ENCODE measurements around the gene YPEL4.

The YPEL4 gene

GRCh38 chr11:57652662-57653061 lies 3.0 kb upstream of the YPEL4 start:
- no peak for TF ChIP-seq EGR1 (IDR thresholded peaks at IDR 0.05)
- no peak for TF ChIP-seq ZBTB7A (IDR thresholded peaks at IDR 0.05; ENCODE audit: low read depth)
- no peak for TF ChIP-seq CREB1 (IDR thresholded peaks at IDR 0.05; ENCODE audit: low read depth)
- no peak for TF ChIP-seq EP300 (IDR thresholded peaks at IDR 0.05; ENCODE audit: borderline replicate concordance)
- no peak for TF ChIP-seq NFIC (IDR thresholded peaks at IDR 0.05)
- TF ChIP-seq USF1 (IDR thresholded peaks at IDR 0.05), result no peak
- TF ChIP-seq TCF12 (IDR thresholded peaks at IDR 0.05; ENCODE audit: low read depth), result no peak
- TF ChIP-seq YY1 (IDR thresholded peaks at IDR 0.05; ENCODE audit: low read depth), result no peak
- TF ChIP-seq TEAD4 (IDR thresholded peaks at IDR 0.05), result no peak
- TF ChIP-seq TAF1 (IDR thresholded peaks at IDR 0.05; ENCODE audit: low read depth), result no peak
- TF ChIP-seq MAX (IDR thresholded peaks at IDR 0.05), result no peak
- no peak for TF ChIP-seq FOXM1 (IDR thresholded peaks at IDR 0.05; ENCODE audit: borderline replicate concordance, low read depth)
- no peak for TF ChIP-seq CEBPB (IDR thresholded peaks at IDR 0.05)

- TF ChIP-seq ZBTB7A (IDR thresholded peaks at IDR 0.05; ENCODE audit: low read depth) (no peak), CREB1 (IDR thresholded peaks at IDR 0.05; ENCODE audit: low read depth) (no peak)
- TF ChIP-seq, protein P1, sequence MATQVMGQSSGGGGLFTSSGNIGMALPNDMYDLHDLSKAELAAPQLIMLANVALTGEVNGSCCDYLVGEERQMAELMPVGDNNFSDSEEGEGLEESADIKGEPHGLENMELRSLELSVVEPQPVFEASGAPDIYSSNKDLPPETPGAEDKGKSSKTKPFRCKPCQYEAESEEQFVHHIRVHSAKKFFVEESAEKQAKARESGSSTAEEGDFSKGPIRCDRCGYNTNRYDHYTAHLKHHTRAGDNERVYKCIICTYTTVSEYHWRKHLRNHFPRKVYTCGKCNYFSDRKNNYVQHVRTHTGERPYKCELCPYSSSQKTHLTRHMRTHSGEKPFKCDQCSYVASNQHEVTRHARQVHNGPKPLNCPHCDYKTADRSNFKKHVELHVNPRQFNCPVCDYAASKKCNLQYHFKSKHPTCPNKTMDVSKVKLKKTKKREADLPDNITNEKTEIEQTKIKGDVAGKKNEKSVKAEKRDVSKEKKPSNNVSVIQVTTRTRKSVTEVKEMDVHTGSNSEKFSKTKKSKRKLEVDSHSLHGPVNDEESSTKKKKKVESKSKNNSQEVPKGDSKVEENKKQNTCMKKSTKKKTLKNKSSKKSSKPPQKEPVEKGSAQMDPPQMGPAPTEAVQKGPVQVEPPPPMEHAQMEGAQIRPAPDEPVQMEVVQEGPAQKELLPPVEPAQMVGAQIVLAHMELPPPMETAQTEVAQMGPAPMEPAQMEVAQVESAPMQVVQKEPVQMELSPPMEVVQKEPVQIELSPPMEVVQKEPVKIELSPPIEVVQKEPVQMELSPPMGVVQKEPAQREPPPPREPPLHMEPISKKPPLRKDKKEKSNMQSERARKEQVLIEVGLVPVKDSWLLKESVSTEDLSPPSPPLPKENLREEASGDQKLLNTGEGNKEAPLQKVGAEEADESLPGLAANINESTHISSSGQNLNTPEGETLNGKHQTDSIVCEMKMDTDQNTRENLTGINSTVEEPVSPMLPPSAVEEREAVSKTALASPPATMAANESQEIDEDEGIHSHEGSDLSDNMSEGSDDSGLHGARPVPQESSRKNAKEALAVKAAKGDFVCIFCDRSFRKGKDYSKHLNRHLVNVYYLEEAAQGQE (IDR thresholded peaks at IDR 0.05; ENCODE audit: low read depth), result no peak
Measured at GRCh38 chr11:57651408-57651807, 1.7 kb upstream of the YPEL4 start.

DNA sequence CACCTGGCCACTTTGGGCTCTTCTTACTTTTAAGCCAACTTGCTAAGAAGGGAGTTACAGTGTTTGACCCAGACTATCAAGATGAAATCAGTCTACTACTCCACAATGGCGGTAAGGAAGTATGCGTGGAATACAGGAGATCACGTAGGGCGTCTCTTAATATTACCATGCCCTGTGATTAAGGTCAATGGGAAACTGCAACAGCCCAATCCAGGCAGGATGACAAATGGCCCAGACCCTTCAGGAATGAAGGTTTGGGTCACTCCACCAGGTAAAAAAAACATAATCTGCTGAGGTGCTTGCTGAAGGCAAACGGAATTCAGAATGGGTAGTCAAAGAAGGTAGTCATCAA lies 1.0 kb upstream of the YPEL4 start:
- no peak for TF ChIP-seq CREB1 (IDR thresholded peaks at IDR 0.05; ENCODE audit: low read depth)
- no peak for TF ChIP-seq EGR1 (IDR thresholded peaks at IDR 0.05)
- TF ChIP-seq TAF1 (IDR thresholded peaks at IDR 0.05; ENCODE audit: low read depth), result no peak
- no peak for TF ChIP-seq TCF12 (IDR thresholded peaks at IDR 0.05; ENCODE audit: low read depth)
- TF ChIP-seq, protein P1 (IDR thresholded peaks at IDR 0.05; ENCODE audit: low read depth), result no peak
- TF ChIP-seq NFIC (IDR thresholded peaks at IDR 0.05), result no peak
- TF ChIP-seq TEAD4 (IDR thresholded peaks at IDR 0.05), result no peak
- no peak for TF ChIP-seq FOXM1 (IDR thresholded peaks at IDR 0.05; ENCODE audit: borderline replicate concordance, low read depth)
- TF ChIP-seq YY1 (IDR thresholded peaks at IDR 0.05; ENCODE audit: low read depth), result no peak
- TF ChIP-seq MAX (IDR thresholded peaks at IDR 0.05), result no peak

DNA sequence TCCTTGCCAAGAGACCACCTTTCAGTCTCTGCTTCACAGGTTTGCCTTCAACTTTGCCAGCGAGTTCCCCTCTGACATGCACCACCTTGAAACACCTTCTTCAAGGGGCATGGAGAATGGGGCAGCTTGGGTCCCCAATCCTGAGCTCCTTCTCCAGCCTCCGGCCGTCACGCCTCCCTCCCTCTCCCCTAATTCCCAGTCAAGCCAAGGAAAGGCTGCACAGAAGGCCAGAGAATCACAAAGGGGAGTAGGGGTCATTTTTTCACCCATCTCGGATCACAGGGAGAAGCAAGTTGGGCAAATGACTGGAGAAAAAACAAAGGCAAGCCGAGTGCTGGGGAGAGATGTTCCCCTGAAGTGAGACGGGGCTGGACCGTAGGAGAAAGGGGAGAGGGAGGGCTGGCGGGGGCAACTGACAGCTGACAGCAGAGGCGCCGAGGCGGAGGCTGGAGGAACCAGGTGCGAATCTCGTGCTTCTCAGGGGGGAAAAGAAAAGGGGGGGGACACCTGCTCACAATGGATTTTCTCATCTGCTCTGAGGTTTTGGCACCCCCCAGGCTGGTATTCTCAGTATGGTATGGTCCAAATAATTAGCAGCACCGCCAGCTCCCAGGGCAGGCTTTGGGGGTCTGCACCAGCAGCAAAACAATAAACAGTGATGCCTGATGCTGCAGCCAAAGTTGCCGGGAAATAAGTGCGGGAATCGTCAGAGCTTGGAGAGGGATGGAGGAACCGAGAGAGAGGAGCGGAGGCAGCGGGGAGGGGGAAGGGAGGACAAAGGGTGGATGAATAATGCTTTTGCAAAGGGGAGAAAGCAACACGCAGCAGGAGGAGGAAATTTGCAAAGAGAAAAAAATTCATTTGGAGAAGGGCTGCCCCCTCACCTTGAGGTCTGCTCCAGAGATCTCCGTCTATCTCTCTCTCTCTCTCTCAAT lies 644 bp downstream of the YPEL4 start:
- TF ChIP-seq RAD21 (IDR thresholded peaks at IDR 0.05; ENCODE audit: low read depth) (no peak), EP300 (IDR thresholded peaks at IDR 0.05; ENCODE audit: borderline replicate concordance) (no peak), USF1 (IDR thresholded peaks at IDR 0.05) (no peak), YY1 (IDR thresholded peaks at IDR 0.05; ENCODE audit: low read depth) (0 out of 2 replicates have a peak, but pooled peaks have one; percentile 15)

- TF ChIP-seq ZBTB7A (IDR thresholded peaks at IDR 0.05; ENCODE audit: low read depth), result no peak
- no peak for TF ChIP-seq TAF1 (IDR thresholded peaks at IDR 0.05; ENCODE audit: low read depth)
- no peak for TF ChIP-seq CEBPB (IDR thresholded peaks at IDR 0.05)
- no peak for TF ChIP-seq NFIC (IDR thresholded peaks at IDR 0.05)
- no peak for TF ChIP-seq RAD21 (IDR thresholded peaks at IDR 0.05; ENCODE audit: low read depth)
- no peak for TF ChIP-seq USF1 (IDR thresholded peaks at IDR 0.05)
Measured at GRCh38 chr11:57647960-57648800, 1.5 kb downstream of the YPEL4 start.
